LNCaP clone FGC (cell line): Measurements from ENCODE around the gene COX8A.
A peak's percentile ranks its signal among the peaks of the same experiment; 100 is the strongest.
"Not testable (repeated sequence)": the region's sequence is repeated elsewhere in the genome, so short reads cannot be mapped to it uniquely, and the experiment has no call there.

Source experiments
- DNase-seq: peaks from one replicate; pipeline ENCODE4 v3.0.0-alpha.2; 2011; ENCODE audit warnings: low read depth
- H3K4me3 ChIP-seq: 2 replicates; pipeline ENCODE4 v1.5.1; 2011; ENCODE audit warnings: mild to moderate bottlenecking, low read depth, low read length, control low read depth
- CTCF ChIP-seq: IDR thresholded peaks from 2 replicates; pipeline ENCODE4 v1.5.1; 2012; ENCODE audit warnings: mild to moderate bottlenecking; ENCODE audit not compliant: control insufficient read depth, insufficient read depth; ENCODE audit errors: extremely low read depth

Gene COX8A

GRCh38 chr11:63969461-63969860 lies 5.0 kb upstream of the COX8A start:
- TF ChIP-seq CTCF: no peak
- no peak overlapping the region for H3K4me3 ChIP-seq
- no peak for DNase-seq

- TF ChIP-seq CTCF: no peak
- H3K4me3 ChIP-seq: no peak overlapping the region
- DNase-seq: no peak
These were observed 3.5 kb upstream of the COX8A start for GRCh38 chr11:63970902-63971301.

DNA sequence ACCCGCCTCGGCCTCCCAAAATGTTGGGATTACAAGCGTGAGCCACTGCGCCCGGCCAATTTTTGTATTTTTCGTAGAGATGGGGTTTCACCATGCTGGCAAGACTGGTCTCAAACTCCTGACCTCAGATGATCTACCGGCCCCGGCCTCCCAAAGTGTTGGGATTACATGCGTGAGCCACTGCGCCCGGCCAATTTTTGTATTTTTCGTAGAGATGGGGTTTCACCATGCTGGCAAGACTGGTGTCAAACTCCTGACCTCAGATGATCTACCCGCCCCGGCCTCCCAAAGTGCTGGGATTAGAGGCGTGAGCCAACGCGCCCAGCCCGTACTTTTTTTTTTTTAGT lies 535 bp upstream of the COX8A start:
- not testable (repeated sequence) for DNase-seq, H3K4me3 ChIP-seq

GRCh38 chr11:63978551-63979239 lies 4.3 kb downstream of the COX8A start:
- peak overlapping the region; percentile 3; the same call in 1 of the 2 replicates for H3K4me3 ChIP-seq
- DNase-seq: peak; percentile 52
- TF ChIP-seq CTCF: no peak

DNA sequence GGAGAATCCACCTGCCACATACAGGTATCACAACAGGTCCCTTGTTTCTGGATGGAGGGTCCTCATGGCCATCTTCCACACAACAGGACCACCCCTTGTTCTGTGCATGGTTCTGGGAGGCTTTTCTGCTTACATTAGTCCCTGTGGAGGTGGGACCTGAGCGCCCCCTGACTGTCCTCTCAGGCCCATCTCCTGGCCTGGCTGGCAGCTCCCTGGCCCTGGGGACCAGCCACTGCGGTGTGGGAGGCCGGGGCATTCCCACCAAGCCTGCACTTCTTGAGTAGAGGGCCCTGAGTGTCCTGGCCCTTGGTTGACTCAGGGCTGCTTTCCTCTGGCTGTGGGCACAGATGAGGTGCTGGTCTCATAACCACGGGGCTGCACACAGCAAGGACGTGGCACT lies 5.0 kb downstream of the COX8A start:
- TF ChIP-seq CTCF: no peak
- peak overlapping the region; percentile 3; the same call in 1 of the 2 replicates for H3K4me3 ChIP-seq
- DNase-seq: no peak

GRCh38 chr11:63985812-63986155 lies 11.4 kb downstream of the COX8A start:
- DNase-seq: no peak
- TF ChIP-seq CTCF: no peak
- H3K4me3 ChIP-seq: peak overlapping the region; percentile 96

DNA sequence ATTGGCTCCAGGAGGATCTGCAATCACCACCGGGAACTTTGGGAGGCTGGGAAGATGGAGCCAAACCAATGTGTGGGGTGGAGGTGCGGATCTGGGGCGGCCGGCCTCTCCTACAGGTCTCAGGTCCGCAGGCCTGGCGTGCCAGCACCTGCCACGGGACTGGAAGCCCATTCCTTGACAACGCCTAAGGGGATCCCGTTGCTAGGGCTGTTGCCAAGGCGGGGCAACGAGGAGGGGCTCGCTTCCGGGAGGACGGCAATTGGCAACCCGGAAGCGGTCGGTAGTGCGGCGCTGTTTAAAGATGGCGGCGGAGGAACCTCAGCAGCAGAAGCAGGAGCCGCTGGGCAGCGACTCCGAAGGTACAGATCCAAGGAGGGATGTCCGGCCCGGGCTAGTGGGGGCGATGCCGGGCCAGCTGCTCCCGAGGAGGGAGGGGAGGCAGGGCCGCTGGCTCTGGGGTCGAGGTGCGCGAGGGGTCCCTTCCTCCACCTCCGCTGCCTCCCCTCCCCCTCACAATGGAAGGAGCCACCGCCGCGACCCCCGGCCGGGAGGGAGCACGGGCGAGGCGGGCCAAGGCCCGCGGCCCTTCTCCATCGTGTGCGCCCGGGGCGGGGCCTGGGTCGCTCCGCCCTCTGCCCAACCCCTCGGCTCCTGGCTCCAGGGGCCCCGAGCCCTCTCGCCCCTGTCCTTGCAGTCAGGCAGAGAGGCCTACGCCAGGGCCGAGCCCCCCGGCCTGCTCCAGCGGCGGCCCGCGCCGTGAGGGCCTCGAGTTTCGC lies 11.9 kb downstream of the COX8A start, which contains the start of gene OTUB1:
OTUB1 (plus strand) TSS at position 283 of the 776 bp plus-strand sequence; CDS start at position 302, 19 bp downstream.
- peak; percentile 89 for DNase-seq
- H3K4me3 ChIP-seq: peak within 1 kb of the TSS; percentile 96
- TF ChIP-seq CTCF: no peak
